IMR-90 (cell line): ENCODE results near the gene EMX2. TPM values are rescaled to one million over a fixed set of nuclear protein-coding genes. Genes with fewer than 3 reads are reported as not detected.

Source experiments
- ATAC-seq: fragments of 200-7000 bp; cut with Tn5 transposase; 2 replicates; pipeline ENCODE4 v1.9.1; 2020; ENCODE audit warnings: low read depth, mild to moderate bottlenecking, moderate library complexity
- BruUV-seq: library from RNA; stranded (reverse); fragments of 400-500 nt; replicated peaks from 2 replicates; lab custom pipeline; 2021; lab: Mats Ljungman, UMichigan
- CTCF ChIA-PET: fragments of 300-600 bp; formaldehyde crosslinking; extraction: SDS; loops from one replicate; lab custom pipeline; 2021; ENCODE audit warnings: antibody characterized with exemption; lab: Yijun Ruan, JAX
- POLR2A ChIA-PET: fragments of 300-600 bp; sonication (Branson Sonifier 250); formaldehyde crosslinking; loops from one replicate; lab custom pipeline; 2022; ENCODE audit warnings: antibody characterized with exemption; ENCODE audit not compliant: unreplicated experiment; lab: Charles Lee
- DNase-seq: peaks from one replicate; pipeline ENCODE4 v3.0.0; 2013
- H2AFZ ChIP-seq: replicated peaks from 2 replicates; pipeline ENCODE3; 2013; ENCODE audit warnings: low read length, mild to moderate bottlenecking; ENCODE audit not compliant: poor library complexity
- H2AK5ac ChIP-seq: 2 replicates; pipeline ENCODE4 v1.6.1; 2013; ENCODE audit warnings: low read depth, low read length, inconsistent platforms
- H2AK9ac ChIP-seq: replicated peaks from 2 replicates; pipeline ENCODE3; 2013; ENCODE audit warnings: mild to moderate bottlenecking, low read depth, low read length, moderate library complexity; ENCODE audit not compliant: poor library complexity
- H2BK120ac ChIP-seq: 2 replicates; pipeline ENCODE4 v1.6.1; 2013; ENCODE audit warnings: low read depth, low read length, inconsistent platforms
- H2BK15ac ChIP-seq: 3 replicates; pipeline ENCODE4 v1.6.1; 2013; ENCODE audit warnings: low read depth, low read length, inconsistent platforms
- H2BK20ac ChIP-seq: 2 replicates; pipeline ENCODE4 v1.6.1; 2013; ENCODE audit warnings: low read depth, mild to moderate bottlenecking, inconsistent platforms, low read length, moderate library complexity
- H2BK5ac ChIP-seq: 2 replicates; pipeline ENCODE4 v1.6.1; 2013; ENCODE audit warnings: mild to moderate bottlenecking, low read depth, low read length, inconsistent platforms; ENCODE audit not compliant: poor library complexity, severe bottlenecking
- H3K14ac ChIP-seq: replicated peaks from 2 replicates; pipeline ENCODE4 v1.6.1; 2013; ENCODE audit warnings: low read depth, low read length, inconsistent platforms
- H3K18ac ChIP-seq: 2 replicates; pipeline ENCODE4 v1.6.1; 2013; ENCODE audit warnings: low read depth, low read length, control low read depth
- H3K23ac ChIP-seq: 2 replicates; pipeline ENCODE4 v1.6.1; 2013; ENCODE audit warnings: low read depth, low read length, inconsistent platforms
- H3K27ac ChIP-seq: 2 replicates; pipeline ENCODE4 v1.5.1; 2013; ENCODE audit warnings: mild to moderate bottlenecking, control low read depth, low read length; ENCODE audit not compliant: insufficient read depth
- H3K27me3 ChIP-seq: 2 replicates; pipeline ENCODE4 v1.6.1; 2013; ENCODE audit warnings: low read length; ENCODE audit not compliant: control insufficient read depth, insufficient read depth
- H3K36me3 ChIP-seq: 2 replicates; pipeline ENCODE4 v1.6.1; 2013; ENCODE audit warnings: low read length, mixed read lengths; ENCODE audit not compliant: control insufficient read depth, insufficient read depth
- H3K4ac ChIP-seq: 2 replicates; pipeline ENCODE4 v1.6.1; 2013; ENCODE audit warnings: low read depth, low read length, inconsistent platforms
- H3K4me1 ChIP-seq: 2 replicates; pipeline ENCODE4 v1.6.1; 2013; ENCODE audit warnings: low read length, mixed read lengths; ENCODE audit not compliant: control insufficient read depth, insufficient read depth
- H3K4me2 ChIP-seq: 2 replicates; pipeline ENCODE4 v1.6.1; 2013; ENCODE audit warnings: low read depth, mild to moderate bottlenecking, control low read depth, low read length, moderate library complexity
- H3K4me3 ChIP-seq: 2 replicates; pipeline ENCODE4 v1.5.1; 2013; ENCODE audit warnings: low read depth, mild to moderate bottlenecking, control low read depth, low read length, moderate library complexity; ENCODE audit not compliant: insufficient read depth
- H3K56ac ChIP-seq: 2 replicates; pipeline ENCODE4 v1.6.1; 2013; ENCODE audit warnings: low read length, inconsistent platforms; ENCODE audit not compliant: insufficient read depth; ENCODE audit errors: extremely low read depth
- H3K79me1 ChIP-seq, 2 experiments: 2 replicates each; pipeline ENCODE4 v1.6.1; 2013; ENCODE audit warnings: low read length in 2 of 2, inconsistent platforms in 1 of 2, low read depth in 1 of 2
- H3K9ac ChIP-seq: 2 replicates; pipeline ENCODE4 v1.6.1; 2013; ENCODE audit warnings: low read depth, low read length, control low read depth
- H3K9me1 ChIP-seq: 2 replicates; pipeline ENCODE4 v1.6.1; 2013; ENCODE audit warnings: low read length, inconsistent platforms; ENCODE audit not compliant: insufficient read depth
- H3K9me3 ChIP-seq: 2 replicates; pipeline ENCODE4 v1.6.1; 2013; ENCODE audit warnings: low read length; ENCODE audit not compliant: control insufficient read depth, insufficient read depth
- H4K20me1 ChIP-seq: 2 replicates; pipeline ENCODE4 v1.6.1; 2013; ENCODE audit warnings: low read length, inconsistent platforms; ENCODE audit not compliant: insufficient read depth
- H4K5ac ChIP-seq: 2 replicates; pipeline ENCODE4 v1.6.1; 2013; ENCODE audit warnings: mild to moderate bottlenecking, low read depth, low read length, control low read depth
- H4K8ac ChIP-seq, 2 experiments: 2 replicates each; pipeline ENCODE4 v1.6.1; 2013; ENCODE audit warnings: low read depth in 2 of 2, low read length in 2 of 2, control low read depth in 1 of 2, inconsistent platforms in 1 of 2
- H4K91ac ChIP-seq: 2 replicates; pipeline ENCODE4 v1.6.1; 2013; ENCODE audit warnings: low read depth, low read length, inconsistent platforms; ENCODE audit not compliant: insufficient read depth
- CHD1 ChIP-seq: IDR thresholded peaks from 2 replicates; pipeline ENCODE4 v1.6.1; 2012; ENCODE audit warnings: low read depth, low read length, improper control_type of control experiment
- MAFK ChIP-seq: IDR thresholded peaks from 2 replicates; pipeline ENCODE4 v1.6.1; 2012; ENCODE audit warnings: low read depth, low read length, improper control_type of control experiment
- RCOR1 ChIP-seq: IDR thresholded peaks from 2 replicates; pipeline ENCODE4 v1.6.1; 2012; ENCODE audit warnings: mild to moderate bottlenecking, low read length, improper control_type of control experiment; ENCODE audit not compliant: insufficient replicate concordance
- RFX5 ChIP-seq: IDR thresholded peaks from 2 replicates; pipeline ENCODE4 v1.8.0; 2012; ENCODE audit warnings: low read depth, mild to moderate bottlenecking, low read length, moderate library complexity
- SMC3 ChIP-seq: fragments of 150-350 bp; IDR thresholded peaks from 2 replicates; pipeline ENCODE4 v1.6.1; 2016; ENCODE audit warnings: low read depth, mild to moderate bottlenecking, antibody characterized with exemption, low read length, moderate library complexity
- WGBS, 2 experiments: methylation state at CpG; one replicate each; pipeline versions ENCODE4 v1.1.5 to v1.1.7; 2013; ENCODE audit warnings: missing lambda C conversion rate in 2 of 2; ENCODE audit not compliant: insufficient read length in 1 of 2; ENCODE audit errors: extremely low coverage in 2 of 2; 5-methylcytosine and 5-hydroxymethylcytosine counted together
- dilution Hi-C: fragments of 300-500 bp; cut with HindIII; formaldehyde crosslinking; loops from one replicate; pipeline ENCODE4 v1.14.3; 2018; ENCODE audit warnings: low sequenced_read_pairs; ENCODE audit not compliant: unreplicated experiment
- in situ Hi-C: fragments of 300-500 bp; cut with MboI; formaldehyde crosslinking; loops from 3 replicates; pipeline ENCODE4 v1.14.3; 2019; ENCODE audit warnings: low sequenced_read_pairs, inconsistent platforms, mixed read lengths
- intact Hi-C: fragments of 100-400 bp; cut with micrococcal nuclease; formaldehyde crosslinking; loops from 2 replicates; pipeline ENCODE4 v1.10.0; 2022
- polyA plus RNA-seq, 3 experiments: library from polyadenylated mRNA; depleted of rRNA; stranded (reverse); fragments of >200 nt; gene quantifications; 2 replicates each; pipeline ENCODE4 v1.2.3, GENCODE V29; 2012; ENCODE audit warnings: low replicate concordance in 1 of 3
- total RNA-seq: library from RNA; depleted of rRNA; stranded (reverse); fragments of >200 nt; gene quantifications from 2 replicates; pipeline ENCODE4 v1.2.3, GENCODE V29; 2012
- TF ChIP-seq, protein P1 (sequence below): fragments of 150-350 bp; IDR thresholded peaks from 2 replicates; pipeline ENCODE4 v1.6.1; 2016; ENCODE audit warnings: low read depth, mild to moderate bottlenecking, low read length, moderate library complexity, borderline replicate concordance
- TF ChIP-seq, protein P2 (sequence below): conservative IDR thresholded peaks from 2 replicates; pipeline ENCODE4 v1.5.1; 2012; ENCODE audit warnings: mild to moderate bottlenecking, low read depth, low read length, improper control_type of control experiment

EMX2 gene
- total and polyA plus RNA-seq, 2 of the 4 experiments (the other 2 are of a cell fraction), result not detected

DNA sequence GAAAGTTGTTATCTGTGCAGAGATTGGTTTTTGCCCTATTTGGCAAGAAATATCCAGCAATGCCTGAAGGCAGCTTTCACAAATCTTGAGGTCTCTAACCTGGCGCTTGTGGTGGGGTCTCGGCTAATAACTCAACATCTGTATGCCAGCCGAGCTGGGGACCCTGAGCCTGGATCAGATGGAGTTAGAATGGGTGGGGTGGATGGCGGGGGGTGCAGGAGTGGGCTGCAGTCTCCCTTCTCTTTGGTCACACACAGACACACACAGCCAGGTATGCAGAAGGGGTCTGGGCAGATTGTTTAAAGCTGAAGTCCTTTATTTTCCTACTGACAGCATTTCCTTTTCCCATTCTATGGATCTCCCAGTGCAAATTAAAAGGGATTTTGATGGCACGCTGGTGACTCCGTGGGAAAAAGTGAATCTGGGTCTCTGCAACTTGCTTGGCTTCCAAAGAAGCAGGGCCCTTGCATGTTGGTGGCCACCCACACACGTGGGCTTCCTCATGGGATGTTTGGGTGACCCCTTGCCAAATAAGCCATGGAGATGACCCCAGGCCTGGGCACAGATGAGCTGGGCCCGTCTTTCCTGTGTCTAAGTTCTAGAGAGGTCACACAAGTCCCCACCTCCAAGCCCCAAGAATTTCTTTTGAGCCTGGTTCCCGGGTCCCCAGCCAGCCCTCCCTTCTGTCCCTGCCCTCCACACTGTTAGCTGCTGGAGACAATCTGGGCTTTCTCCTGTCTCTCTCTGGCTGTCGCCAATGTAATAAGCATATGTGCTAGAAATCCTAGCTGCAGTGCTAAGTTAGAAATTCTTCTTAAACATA, 39.9 kb upstream of the EMX2 start (continued):
- no peak for TF ChIP-seq RCOR1

DNA sequence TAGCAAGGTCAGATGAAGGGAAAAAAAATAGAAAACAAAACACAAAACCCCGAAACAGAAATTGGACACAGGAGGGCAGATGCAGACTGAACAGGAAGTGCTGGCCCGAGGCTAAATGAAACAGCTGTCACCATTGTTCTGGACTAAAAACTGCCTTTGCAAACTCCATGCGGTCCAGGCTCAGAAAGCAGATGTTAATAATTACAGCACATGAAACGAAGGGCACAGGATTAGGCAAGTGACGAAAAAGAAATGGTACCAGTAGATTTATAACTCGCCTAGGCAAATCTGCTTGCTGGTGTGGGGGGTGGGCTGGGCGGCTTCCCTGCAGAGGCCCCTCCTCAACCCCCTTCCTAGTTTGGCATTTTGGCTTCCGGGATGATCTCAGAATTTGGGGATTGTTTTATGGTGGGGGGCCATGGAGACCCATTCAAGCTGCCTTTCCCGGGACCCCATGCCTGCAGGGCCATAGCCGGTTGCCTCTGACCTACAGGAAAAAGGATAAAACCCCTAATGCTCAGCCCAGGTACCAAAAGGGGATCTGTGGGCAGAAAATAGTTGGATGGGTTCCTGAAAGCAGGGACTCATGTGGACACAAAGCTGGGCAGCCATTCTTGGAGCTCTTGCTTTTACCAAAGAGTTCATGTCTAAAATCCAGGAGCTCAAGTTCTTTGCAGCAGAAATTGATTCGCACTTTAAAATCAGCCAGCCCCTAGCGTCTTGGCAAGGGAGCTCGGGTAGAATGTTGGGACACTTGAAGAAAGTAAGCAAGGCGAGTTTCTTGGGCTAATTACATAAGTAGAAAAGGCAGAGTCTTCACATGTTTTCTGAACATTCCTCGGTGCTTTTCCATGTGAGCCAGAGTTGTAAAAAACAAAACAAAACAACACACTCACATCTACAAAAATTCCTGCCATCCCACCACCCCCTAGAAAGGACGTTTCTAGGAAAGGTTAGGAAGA, 39.0 kb upstream of the EMX2 start:
- no peak overlapping the region for H2AK9ac ChIP-seq
- H4K8ac ChIP-seq, result no peak overlapping the region
- no peaks in the 10 kb centered on the region for H3K79me1 ChIP-seq
- dilution Hi-C loops (no loop called here), intact Hi-C loops (no loop called here), in situ Hi-C loops (no loop called here)
- no TSS peak for BruUV-seq
- ATAC-seq (no peak), DNase-seq (no peak)
- H3K4ac ChIP-seq, result no peak overlapping the region
- H2BK5ac ChIP-seq, result no peak overlapping the region
- no peaks in the 10 kb centered on the region for H3K9me3 ChIP-seq
- no peak overlapping the region for H3K27ac ChIP-seq
- H3K18ac ChIP-seq, result no peak overlapping the region
- H3K36me3 ChIP-seq, result no peaks in the 10 kb centered on the region
- H4K91ac ChIP-seq, result no peak overlapping the region
- no peak overlapping the region for H3K14ac ChIP-seq
- H4K5ac ChIP-seq, result no peak overlapping the region
- no peaks in the 10 kb centered on the region; the same call in 1 of the 2 replicates for H4K20me1 ChIP-seq
- H2AK5ac ChIP-seq, result no peak overlapping the region
- H3K4me3 ChIP-seq, result no peak overlapping the region
- H3K27me3 ChIP-seq, result no peaks in the 10 kb centered on the region; the same call in 1 of the 2 replicates
- H3K9me1 ChIP-seq, result no peaks in the 10 kb centered on the region
- ChIA-PET CTCF (no interaction called here), POLR2A (no interaction called here)
- H3K4me1 ChIP-seq, result no peaks in the 10 kb centered on the region
- H3K23ac ChIP-seq, result no peak overlapping the region
- H2AFZ ChIP-seq, result no peak overlapping the region
- no peak overlapping the region for H2BK120ac ChIP-seq
- WGBS, 2 experiments, result 20% methylated on average over 1 of the region's 16 CpGs; no CpG with 5 or more reads in 1 of the 2 experiments
- H2BK15ac ChIP-seq, result no peak overlapping the region
- TF ChIP-seq RCOR1 (no peak), MAFK (no peak), RFX5 (no peak), CHD1 (no peak), SMC3 (no peak)
- TF ChIP-seq, protein P1, sequence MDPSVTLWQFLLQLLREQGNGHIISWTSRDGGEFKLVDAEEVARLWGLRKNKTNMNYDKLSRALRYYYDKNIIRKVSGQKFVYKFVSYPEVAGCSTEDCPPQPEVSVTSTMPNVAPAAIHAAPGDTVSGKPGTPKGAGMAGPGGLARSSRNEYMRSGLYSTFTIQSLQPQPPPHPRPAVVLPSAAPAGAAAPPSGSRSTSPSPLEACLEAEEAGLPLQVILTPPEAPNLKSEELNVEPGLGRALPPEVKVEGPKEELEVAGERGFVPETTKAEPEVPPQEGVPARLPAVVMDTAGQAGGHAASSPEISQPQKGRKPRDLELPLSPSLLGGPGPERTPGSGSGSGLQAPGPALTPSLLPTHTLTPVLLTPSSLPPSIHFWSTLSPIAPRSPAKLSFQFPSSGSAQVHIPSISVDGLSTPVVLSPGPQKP, result no peak
- TF ChIP-seq, protein P2, sequence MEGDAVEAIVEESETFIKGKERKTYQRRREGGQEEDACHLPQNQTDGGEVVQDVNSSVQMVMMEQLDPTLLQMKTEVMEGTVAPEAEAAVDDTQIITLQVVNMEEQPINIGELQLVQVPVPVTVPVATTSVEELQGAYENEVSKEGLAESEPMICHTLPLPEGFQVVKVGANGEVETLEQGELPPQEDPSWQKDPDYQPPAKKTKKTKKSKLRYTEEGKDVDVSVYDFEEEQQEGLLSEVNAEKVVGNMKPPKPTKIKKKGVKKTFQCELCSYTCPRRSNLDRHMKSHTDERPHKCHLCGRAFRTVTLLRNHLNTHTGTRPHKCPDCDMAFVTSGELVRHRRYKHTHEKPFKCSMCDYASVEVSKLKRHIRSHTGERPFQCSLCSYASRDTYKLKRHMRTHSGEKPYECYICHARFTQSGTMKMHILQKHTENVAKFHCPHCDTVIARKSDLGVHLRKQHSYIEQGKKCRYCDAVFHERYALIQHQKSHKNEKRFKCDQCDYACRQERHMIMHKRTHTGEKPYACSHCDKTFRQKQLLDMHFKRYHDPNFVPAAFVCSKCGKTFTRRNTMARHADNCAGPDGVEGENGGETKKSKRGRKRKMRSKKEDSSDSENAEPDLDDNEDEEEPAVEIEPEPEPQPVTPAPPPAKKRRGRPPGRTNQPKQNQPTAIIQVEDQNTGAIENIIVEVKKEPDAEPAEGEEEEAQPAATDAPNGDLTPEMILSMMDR, result no peak
- H3K4me2 ChIP-seq, result no peak overlapping the region
- no peak overlapping the region for H3K56ac ChIP-seq
- no peak overlapping the region for H2BK20ac ChIP-seq
- H3K9ac ChIP-seq, result no peak overlapping the region
